OCI-LY1 (cell line): Measurements from ENCODE around the gene TRPM5.

ENCODE experiments used
- CTCF ChIP-seq: fragments of 200-600 bp; sonication (generic), shearing (Covaris generic); IDR thresholded peaks from 2 replicates; pipeline ENCODE4 v1.5.1; 2017; ENCODE audit warnings: mild to moderate bottlenecking, antibody characterized with exemption, low read length, moderate library complexity, mixed read lengths
- EZH2 ChIP-seq: fragments of 200-600 bp; sonication (generic), shearing (Covaris generic); IDR thresholded peaks from 2 replicates; pipeline ENCODE4 v1.8.0; 2017; ENCODE audit warnings: borderline replicate concordance, mixed run types, mild to moderate bottlenecking, antibody characterized with exemption, low read length, moderate library complexity, mixed read lengths

GRCh38 chr11:2415171-2415570, 29.1 kb downstream of the TRPM5 start:
- TF ChIP-seq CTCF (no peak), EZH2 (no peak)
